H9 (cell line): ENCODE measurements around the gene TRAF3. TPM values are rescaled to one million over a fixed set of nuclear protein-coding genes. Genes with fewer than 3 reads are reported as not detected.

Source experiments
- DNase-seq: peaks from one replicate; pipeline ENCODE4 v3.0.0-alpha.2; 2017
- H2AFZ ChIP-seq: one replicate; pipeline ENCODE4 v1.6.1; 2013; ENCODE audit warnings: mild to moderate bottlenecking, low read length, control low read depth, moderate library complexity
- H2AK5ac ChIP-seq: 2 replicates; pipeline ENCODE4 v1.6.1; 2013; ENCODE audit warnings: low read length, control low read depth, mixed read lengths; ENCODE audit not compliant: insufficient read length
- H2BK120ac ChIP-seq: one replicate; pipeline ENCODE4 v1.6.1; 2013; ENCODE audit warnings: low read depth, mild to moderate bottlenecking, low read length, control low read depth, inconsistent platforms; ENCODE audit not compliant: poor library complexity, severe bottlenecking
- H2BK12ac ChIP-seq: 2 replicates; pipeline ENCODE4 v1.6.1; 2013; ENCODE audit warnings: low read length, control low read depth, mixed read lengths, low read depth; ENCODE audit not compliant: insufficient read length
- H2BK15ac ChIP-seq: 2 replicates; pipeline ENCODE4 v1.6.1; 2013; ENCODE audit warnings: low read depth, low read length, control low read depth
- H2BK20ac ChIP-seq: one replicate; pipeline ENCODE4 v1.6.1; 2013; ENCODE audit warnings: low read depth, mild to moderate bottlenecking, low read length, control low read depth, inconsistent platforms; ENCODE audit not compliant: poor library complexity, severe bottlenecking
- H2BK5ac ChIP-seq: 2 replicates; pipeline ENCODE4 v1.6.1; 2013; ENCODE audit warnings: low read length, control low read depth, mixed read lengths; ENCODE audit not compliant: insufficient read length
- H3K14ac ChIP-seq: 2 replicates; pipeline ENCODE4 v1.6.1; 2013; ENCODE audit warnings: low read length, control low read depth; ENCODE audit not compliant: insufficient read depth
- H3K18ac ChIP-seq: 2 replicates; pipeline ENCODE4 v1.6.1; 2013; ENCODE audit warnings: low read depth, mild to moderate bottlenecking, mixed read lengths, low read length, control low read depth; ENCODE audit not compliant: insufficient read length
- H3K23ac ChIP-seq: 2 replicates; pipeline ENCODE4 v1.6.1; 2013; ENCODE audit warnings: low read length, control low read depth, mixed read lengths, low read depth; ENCODE audit not compliant: insufficient read length
- H3K23me2 ChIP-seq: 2 replicates; pipeline ENCODE4 v1.6.1; 2013; ENCODE audit warnings: low read depth, mild to moderate bottlenecking, mixed read lengths, low read length, control low read depth; ENCODE audit not compliant: insufficient read length, poor library complexity, severe bottlenecking
- H3K27ac ChIP-seq: 2 replicates; pipeline ENCODE4 v1.5.1; 2013; ENCODE audit warnings: low read length, control low read depth, mixed read lengths, low read depth; ENCODE audit not compliant: insufficient read length
- H3K27me3 ChIP-seq: 2 replicates; pipeline ENCODE4 v1.6.1; 2013; ENCODE audit warnings: low read length, control low read depth, inconsistent platforms; ENCODE audit not compliant: insufficient read depth
- H3K4ac ChIP-seq: 2 replicates; pipeline ENCODE4 v1.6.1; 2013; ENCODE audit warnings: low read depth, mild to moderate bottlenecking, control low read depth, inconsistent platforms, low read length, moderate library complexity
- H3K4me1 ChIP-seq: 2 replicates; pipeline ENCODE4 v1.6.1; 2013; ENCODE audit warnings: low read length, control low read depth, inconsistent platforms; ENCODE audit not compliant: insufficient read depth
- H3K4me2 ChIP-seq: 2 replicates; pipeline ENCODE4 v1.6.1; 2013; ENCODE audit warnings: low read length, control low read depth, mixed read lengths; ENCODE audit not compliant: insufficient read length, insufficient read depth
- H3K56ac ChIP-seq: 2 replicates; pipeline ENCODE4 v1.6.1; 2013; ENCODE audit warnings: low read depth, mild to moderate bottlenecking, mixed read lengths, low read length, control low read depth; ENCODE audit not compliant: insufficient read length
- H3K79me1 ChIP-seq: 2 replicates; pipeline ENCODE4 v1.6.1; 2013; ENCODE audit warnings: low read depth, mild to moderate bottlenecking, moderate library complexity, low read length, control low read depth, inconsistent platforms; ENCODE audit not compliant: insufficient read depth, poor library complexity, severe bottlenecking
- H3K79me2 ChIP-seq: 2 replicates; pipeline ENCODE4 v1.6.1; 2013; ENCODE audit warnings: low read length, control low read depth, inconsistent platforms; ENCODE audit not compliant: insufficient read depth
- H3K9ac ChIP-seq: 2 replicates; pipeline ENCODE4 v1.6.1; 2013; ENCODE audit warnings: low read length, control low read depth, mixed read lengths; ENCODE audit not compliant: insufficient read length; ENCODE audit errors: extremely low read depth
- H3K9me3 ChIP-seq: one replicate; pipeline ENCODE4 v1.6.1; 2013; ENCODE audit warnings: low read depth, low read length, inconsistent platforms; ENCODE audit not compliant: control insufficient read depth
- H3T11ph ChIP-seq: one replicate; pipeline ENCODE4 v1.6.1; 2013; ENCODE audit warnings: mild to moderate bottlenecking, low read length, control low read depth, inconsistent platforms
- H4K20me1 ChIP-seq: one replicate; pipeline ENCODE4 v1.6.1; 2013; ENCODE audit not compliant: control insufficient read depth, insufficient read length, insufficient read depth
- H4K5ac ChIP-seq: 2 replicates; pipeline ENCODE4 v1.6.1; 2013; ENCODE audit warnings: low read depth, mild to moderate bottlenecking, mixed read lengths, low read length, control low read depth; ENCODE audit not compliant: insufficient read length
- H4K8ac ChIP-seq: replicated peaks from 2 replicates; pipeline ENCODE4 v1.6.1; 2013; ENCODE audit warnings: low read length, control low read depth, mixed read lengths, low read depth; ENCODE audit not compliant: insufficient read length
- H4K91ac ChIP-seq: 2 replicates; pipeline ENCODE4 v1.6.1; 2013; ENCODE audit warnings: low read depth, mild to moderate bottlenecking, moderate library complexity, mixed read lengths, low read length, control low read depth; ENCODE audit not compliant: insufficient read length
- H3K27ac Mint-ChIP-seq, 3 experiments: 2 replicates in 2 of 3; 3 replicates in 1 of 3; pipeline ENCODE4 v1.8.0; 2020 to 2021; ENCODE audit warnings: mixed read lengths in 3 of 3, mild to moderate bottlenecking in 1 of 3, moderate library complexity in 1 of 3
- H3K27me3 Mint-ChIP-seq: 2 replicates; pipeline ENCODE4 v1.8.0; 2021; ENCODE audit warnings: low read depth, mild to moderate bottlenecking, moderate library complexity, mixed read lengths
- H3K36me3 Mint-ChIP-seq, 3 experiments: 2 replicates in 2 of 3; 3 replicates in 1 of 3; pipeline ENCODE4 v1.8.0; 2020 to 2021; ENCODE audit warnings: low read depth in 3 of 3, mixed read lengths in 3 of 3; ENCODE audit not compliant: insufficient read depth in 1 of 3
- H3K4me1 Mint-ChIP-seq, 2 experiments: 2 replicates each; pipeline ENCODE4 v1.8.0; 2020; ENCODE audit warnings: mixed read lengths in 2 of 2
- H3K4me3 Mint-ChIP-seq, 2 experiments: 2 replicates in 1 of 2; 3 replicates in 1 of 2; pipeline ENCODE4 v1.8.0; 2020 to 2021; ENCODE audit warnings: mild to moderate bottlenecking in 2 of 2, mixed read lengths in 2 of 2, moderate library complexity in 1 of 2
- H3K9me3 Mint-ChIP-seq, 2 experiments: 2 replicates in 1 of 2; 3 replicates in 1 of 2; pipeline ENCODE4 v1.8.0; 2020; ENCODE audit warnings: mild to moderate bottlenecking in 2 of 2, mixed read lengths in 2 of 2, moderate library complexity in 1 of 2
- WGBS: extraction: QIAGEN DNeasy Blood & Tissue Kit; methylation state at CpG from one replicate; pipeline ENCODE4 v1.1.7; 2013; ENCODE audit warnings: missing lambda C conversion rate, low lambda C conversion rate, mixed read lengths; ENCODE audit not compliant: insufficient read length; ENCODE audit errors: extremely low coverage; 5-methylcytosine and 5-hydroxymethylcytosine counted together
- total RNA-seq: library from RNA; stranded (reverse); gene quantifications from 2 replicates; pipeline ENCODE4 v1.2.1, GENCODE V29; 2021
- TF ChIP-seq, protein P1 (sequence below): fragments of 200-600 bp; sonication (generic); conservative IDR thresholded peaks from 3 replicates; pipeline ENCODE4 v1.8.0; 2021; ENCODE audit warnings: antibody characterized with exemption, mild to moderate bottlenecking

TRAF3 gene
- total RNA-seq, 1 experiment from 2014 or later: 9.6 TPM

DNA sequence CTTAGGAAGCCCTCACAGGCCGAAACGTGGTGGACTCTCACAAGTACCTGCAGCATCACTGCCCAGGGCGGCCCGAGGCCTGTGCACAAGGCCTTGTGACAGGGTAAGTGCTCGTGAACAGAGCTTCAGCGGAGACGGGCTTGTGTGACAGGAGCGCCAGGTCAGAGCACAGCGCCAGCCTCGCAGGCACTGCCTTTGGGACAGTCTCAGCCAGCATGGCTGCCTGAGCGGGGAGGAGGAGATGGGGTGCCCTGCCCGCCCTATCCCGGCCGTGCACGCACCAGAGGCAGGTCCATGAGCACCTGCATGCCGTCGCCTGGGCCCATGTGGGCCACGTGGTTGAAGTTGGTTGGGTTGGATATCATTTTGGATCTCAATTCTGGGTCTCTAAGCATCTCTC, 162.1 kb downstream of the TRAF3 start:
- Histone ChIP-seq H2AK5ac (no peak overlapping the region), H3K9ac (no peak overlapping the region), H3K27ac (no peak overlapping the region), H3K23ac (no peak overlapping the region), H3K4me1 (no peaks in the 10 kb centered on the region), H3K14ac (no peak overlapping the region), H2BK12ac (no peak overlapping the region), H2BK15ac (no peak overlapping the region), H3K4me2 (no peak overlapping the region), H2BK5ac (no peak overlapping the region), H4K8ac (no peak overlapping the region), H3K56ac (no peak overlapping the region), H4K5ac (no peak overlapping the region), H3T11ph (no peak overlapping the region), H2AFZ (no peak overlapping the region), H3K9me3 (no peaks in the 10 kb centered on the region), H3K27me3 (no peaks in the 10 kb centered on the region), H2BK120ac (no peak overlapping the region), H3K79me1 (no peaks in the 10 kb centered on the region), H3K4ac (no peak overlapping the region), H3K23me2 (no peaks in the 10 kb centered on the region), H3K18ac (no peak overlapping the region), H4K91ac (no peak overlapping the region), H4K20me1 (no peaks in the 10 kb centered on the region), H3K79me2 (no peaks in the 10 kb centered on the region), H2BK20ac (no peak overlapping the region)
- no peak overlapping the region; a peak in 1 of 5 replicates for H3K4me3 Mint-ChIP-seq
- no peaks in the 10 kb centered on the region for H3K9me3 Mint-ChIP-seq
- no peak overlapping the region; a peak in 1 of 7 replicates for H3K27ac Mint-ChIP-seq
- WGBS: no CpG with 5 or more reads among the region's 18 CpGs
- H3K36me3 Mint-ChIP-seq: peaks cover 19 to 83% (median 54%) of the 10 kb centered on the region in 3 experiments; a peak in 6 of 7 replicates
- no peak for DNase-seq
- no peaks in the 10 kb centered on the region for H3K27me3 Mint-ChIP-seq
- TF ChIP-seq, protein P1, sequence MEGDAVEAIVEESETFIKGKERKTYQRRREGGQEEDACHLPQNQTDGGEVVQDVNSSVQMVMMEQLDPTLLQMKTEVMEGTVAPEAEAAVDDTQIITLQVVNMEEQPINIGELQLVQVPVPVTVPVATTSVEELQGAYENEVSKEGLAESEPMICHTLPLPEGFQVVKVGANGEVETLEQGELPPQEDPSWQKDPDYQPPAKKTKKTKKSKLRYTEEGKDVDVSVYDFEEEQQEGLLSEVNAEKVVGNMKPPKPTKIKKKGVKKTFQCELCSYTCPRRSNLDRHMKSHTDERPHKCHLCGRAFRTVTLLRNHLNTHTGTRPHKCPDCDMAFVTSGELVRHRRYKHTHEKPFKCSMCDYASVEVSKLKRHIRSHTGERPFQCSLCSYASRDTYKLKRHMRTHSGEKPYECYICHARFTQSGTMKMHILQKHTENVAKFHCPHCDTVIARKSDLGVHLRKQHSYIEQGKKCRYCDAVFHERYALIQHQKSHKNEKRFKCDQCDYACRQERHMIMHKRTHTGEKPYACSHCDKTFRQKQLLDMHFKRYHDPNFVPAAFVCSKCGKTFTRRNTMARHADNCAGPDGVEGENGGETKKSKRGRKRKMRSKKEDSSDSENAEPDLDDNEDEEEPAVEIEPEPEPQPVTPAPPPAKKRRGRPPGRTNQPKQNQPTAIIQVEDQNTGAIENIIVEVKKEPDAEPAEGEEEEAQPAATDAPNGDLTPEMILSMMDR: no peak
- no peaks in the 10 kb centered on the region for H3K4me1 Mint-ChIP-seq
